Lower leg skin (tissue), 4 donors: ENCODE results near the gene SERPINB4. TPM values are rescaled to one million over a fixed set of nuclear protein-coding genes. Genes with fewer than 3 reads are reported as not detected.
"Not testable (repeated sequence)": the region's sequence is repeated elsewhere in the genome, so short reads cannot be mapped to it uniquely, and the experiment has no call there.

ENCODE experiments used
- DNase-seq, 2 donors: peaks; one replicate each; pipeline ENCODE4 v3.0.0-alpha.2; 2019; ENCODE audit warnings: low spot score in 2 of 2
- H3K4me3 ChIP-seq: fragments of 200-600 bp; sonication (generic); 2 replicates; pipeline ENCODE4 v1.5.1; 2017; ENCODE audit warnings: mild to moderate bottlenecking, low read depth; ENCODE audit not compliant: poor library complexity, severe bottlenecking
- POLR2A ChIP-seq, 2 donors: fragments of 450-650 bp; IDR thresholded peaks; one replicate each; pipeline ENCODE4 v1.6.1; 2016 to 2017; ENCODE audit warnings: antibody characterized with exemption in 2 of 2, mild to moderate bottlenecking in 1 of 2, moderate library complexity in 1 of 2
- WGBS, 2 donors: methylation state at CpG; one replicate each; pipeline ENCODE4 v1.1.5; 2018; 5-methylcytosine and 5-hydroxymethylcytosine counted together
- intact Hi-C: fragments of 100-400 bp; cut with DNase I; formaldehyde crosslinking; loops from one replicate; pipeline ENCODE4 v1.15.0; 2023; ENCODE audit warnings: low total_unique reads
- total RNA-seq, 4 donors: library from RNA; depleted of rRNA; stranded (reverse); fragments of >200 nt; gene quantifications; one replicate each; pipeline ENCODE4 v1.1.0, GENCODE V29; 2016
- TF ChIP-seq, protein P1 (sequence below), 3 donors: fragments of 450-650 bp; IDR thresholded peaks; one replicate each; pipeline ENCODE4 v1.5.1; 2016; ENCODE audit warnings: antibody characterized with exemption in 3 of 3, mild to moderate bottlenecking in 3 of 3, moderate library complexity in 2 of 3

Gene SERPINB4
- total RNA-seq, 4 donors from 2014 or later = 0.54 to 1.3 TPM; not detected in 2

DNA sequence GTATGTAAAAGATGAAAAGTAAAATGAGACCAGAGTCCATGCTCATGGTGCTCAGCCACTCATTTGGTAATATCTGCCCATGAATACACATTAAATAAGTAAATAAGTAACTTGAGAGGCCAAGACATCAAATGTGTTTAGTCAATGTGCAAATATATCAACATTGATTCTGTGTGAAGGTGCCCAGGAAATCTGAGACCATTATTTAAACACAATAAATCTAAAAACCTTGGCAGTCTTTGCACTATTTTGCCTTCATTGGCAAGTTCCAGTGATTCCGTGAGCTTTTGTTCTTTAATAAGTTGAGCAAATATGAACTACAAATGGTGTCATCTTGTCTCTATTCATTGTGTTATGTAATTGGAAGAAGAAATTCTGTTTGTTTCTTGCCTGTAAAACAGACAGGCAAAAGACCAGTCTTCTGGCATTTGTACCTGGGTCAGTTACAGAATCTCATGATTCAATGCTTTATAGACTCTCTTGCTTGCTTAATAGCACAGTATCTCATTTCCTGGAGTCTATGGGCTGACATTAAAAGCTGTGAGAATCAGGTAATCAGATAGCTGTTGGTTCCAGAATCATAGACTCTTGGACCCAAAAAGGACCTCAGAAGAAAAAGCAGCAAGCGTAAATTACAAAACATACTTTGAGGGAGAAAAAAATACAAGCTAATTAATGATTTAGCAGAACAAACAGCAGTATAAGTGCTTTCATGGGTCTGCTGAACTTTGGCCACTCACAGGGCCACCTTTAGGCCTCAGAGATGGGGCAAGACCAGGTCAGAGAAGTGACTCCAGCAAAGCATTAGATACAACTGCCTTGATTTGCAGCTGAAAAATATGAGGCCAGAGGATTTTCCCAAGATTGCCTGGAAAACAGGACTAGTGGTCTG, 37.6 kb upstream of the SERPINB4 start:
- TF ChIP-seq, protein P1, sequence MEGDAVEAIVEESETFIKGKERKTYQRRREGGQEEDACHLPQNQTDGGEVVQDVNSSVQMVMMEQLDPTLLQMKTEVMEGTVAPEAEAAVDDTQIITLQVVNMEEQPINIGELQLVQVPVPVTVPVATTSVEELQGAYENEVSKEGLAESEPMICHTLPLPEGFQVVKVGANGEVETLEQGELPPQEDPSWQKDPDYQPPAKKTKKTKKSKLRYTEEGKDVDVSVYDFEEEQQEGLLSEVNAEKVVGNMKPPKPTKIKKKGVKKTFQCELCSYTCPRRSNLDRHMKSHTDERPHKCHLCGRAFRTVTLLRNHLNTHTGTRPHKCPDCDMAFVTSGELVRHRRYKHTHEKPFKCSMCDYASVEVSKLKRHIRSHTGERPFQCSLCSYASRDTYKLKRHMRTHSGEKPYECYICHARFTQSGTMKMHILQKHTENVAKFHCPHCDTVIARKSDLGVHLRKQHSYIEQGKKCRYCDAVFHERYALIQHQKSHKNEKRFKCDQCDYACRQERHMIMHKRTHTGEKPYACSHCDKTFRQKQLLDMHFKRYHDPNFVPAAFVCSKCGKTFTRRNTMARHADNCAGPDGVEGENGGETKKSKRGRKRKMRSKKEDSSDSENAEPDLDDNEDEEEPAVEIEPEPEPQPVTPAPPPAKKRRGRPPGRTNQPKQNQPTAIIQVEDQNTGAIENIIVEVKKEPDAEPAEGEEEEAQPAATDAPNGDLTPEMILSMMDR (IDR thresholded peaks at IDR 0.05) = no peak
- DNase-seq = no peak
- no peak overlapping the region for H3K4me3 ChIP-seq
- 82 to 95% methylated on average over 2 of the region's 2 CpGs for WGBS, 2 donors
- intact Hi-C loops = no loop called here

DNA sequence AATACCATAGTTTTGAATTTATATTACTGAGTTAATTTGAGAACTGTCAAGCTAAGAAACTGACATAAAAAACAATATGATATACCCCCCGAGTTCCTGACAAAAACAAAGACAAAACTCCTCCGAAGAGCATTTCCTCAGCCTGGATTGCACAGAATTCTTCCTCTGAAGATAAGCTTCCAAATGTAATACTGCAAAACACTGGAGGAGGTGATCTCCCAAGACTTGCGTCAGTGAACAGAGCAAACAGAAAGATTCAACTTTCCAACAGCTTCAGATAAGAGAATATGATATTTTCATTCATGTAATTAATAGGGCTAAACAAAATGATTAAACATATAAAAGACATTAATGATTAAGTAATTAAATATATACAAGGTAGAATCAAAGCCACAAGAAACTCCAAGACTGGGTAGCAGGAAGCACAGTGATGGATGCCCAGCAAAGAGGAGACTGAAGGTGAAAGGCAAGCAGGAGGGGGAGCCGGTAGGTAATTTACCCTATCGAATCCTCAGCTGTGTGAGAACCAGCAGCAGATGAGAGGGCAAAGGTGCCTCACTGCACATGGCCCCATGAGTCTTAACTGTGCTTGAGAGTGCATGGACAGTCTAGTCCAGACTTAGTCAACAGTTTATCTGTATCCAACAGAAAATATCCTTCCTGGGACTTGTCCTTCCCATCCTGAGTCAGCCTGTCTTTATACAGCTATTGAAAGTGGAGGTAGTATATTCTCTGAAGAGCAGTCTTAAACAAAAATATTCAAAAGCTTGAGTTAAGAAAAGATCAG, 36.0 kb upstream of the SERPINB4 start:
- no peak for TF ChIP-seq POLR2A (IDR thresholded peaks at IDR 0.05)
- TF ChIP-seq, protein P1 (IDR thresholded peaks at IDR 0.05) = no peak
- intact Hi-C loops = no loop called here
- WGBS, 2 donors = 81 to 85% methylated on average over 5 of the region's 5 CpGs
- DNase-seq = no peak
- H3K4me3 ChIP-seq = no peak overlapping the region

DNA sequence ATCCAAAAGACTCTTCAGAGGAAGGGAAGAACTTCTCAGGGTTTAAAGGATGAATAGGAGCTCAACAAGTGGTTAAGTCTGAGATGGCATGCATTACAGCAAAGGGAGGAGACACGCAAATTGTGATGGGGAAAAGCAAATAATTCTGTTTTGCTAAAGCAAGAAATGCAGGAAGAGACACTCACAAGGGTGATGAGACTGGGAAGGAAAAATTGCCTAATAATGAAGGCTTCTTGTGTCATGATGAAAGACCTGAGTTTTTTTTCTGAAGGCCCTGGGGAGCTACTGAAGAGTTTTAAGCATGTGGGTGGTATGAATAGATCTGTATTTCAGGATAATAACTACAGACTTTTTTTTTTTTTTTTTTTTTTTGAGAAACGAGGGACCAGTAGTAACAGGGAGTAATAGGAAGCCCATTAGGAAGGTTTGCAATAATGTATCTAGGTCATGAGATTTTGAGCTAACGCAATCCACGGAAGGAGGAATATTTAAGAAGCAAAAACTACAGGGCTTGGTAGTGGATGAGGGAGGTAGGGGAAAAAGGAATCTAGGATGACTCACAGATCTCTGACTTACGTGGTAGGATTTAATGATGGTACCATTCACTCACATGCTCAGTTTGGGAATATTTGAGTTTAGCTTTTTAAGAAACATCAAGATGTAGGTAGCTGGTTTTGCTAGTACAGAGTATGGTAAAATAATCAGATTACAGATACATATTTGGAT, 33.6 kb upstream of the SERPINB4 start:
- H3K4me3 ChIP-seq = no peak overlapping the region
- DNase-seq = no peak
- TF ChIP-seq, protein P1 (IDR thresholded peaks at IDR 0.05) = no peak
- no peak for TF ChIP-seq POLR2A (IDR thresholded peaks at IDR 0.05)
- intact Hi-C loops = no loop called here
- 42 to 49% methylated on average over 5 of the region's 5 CpGs for WGBS, 2 donors

DNA sequence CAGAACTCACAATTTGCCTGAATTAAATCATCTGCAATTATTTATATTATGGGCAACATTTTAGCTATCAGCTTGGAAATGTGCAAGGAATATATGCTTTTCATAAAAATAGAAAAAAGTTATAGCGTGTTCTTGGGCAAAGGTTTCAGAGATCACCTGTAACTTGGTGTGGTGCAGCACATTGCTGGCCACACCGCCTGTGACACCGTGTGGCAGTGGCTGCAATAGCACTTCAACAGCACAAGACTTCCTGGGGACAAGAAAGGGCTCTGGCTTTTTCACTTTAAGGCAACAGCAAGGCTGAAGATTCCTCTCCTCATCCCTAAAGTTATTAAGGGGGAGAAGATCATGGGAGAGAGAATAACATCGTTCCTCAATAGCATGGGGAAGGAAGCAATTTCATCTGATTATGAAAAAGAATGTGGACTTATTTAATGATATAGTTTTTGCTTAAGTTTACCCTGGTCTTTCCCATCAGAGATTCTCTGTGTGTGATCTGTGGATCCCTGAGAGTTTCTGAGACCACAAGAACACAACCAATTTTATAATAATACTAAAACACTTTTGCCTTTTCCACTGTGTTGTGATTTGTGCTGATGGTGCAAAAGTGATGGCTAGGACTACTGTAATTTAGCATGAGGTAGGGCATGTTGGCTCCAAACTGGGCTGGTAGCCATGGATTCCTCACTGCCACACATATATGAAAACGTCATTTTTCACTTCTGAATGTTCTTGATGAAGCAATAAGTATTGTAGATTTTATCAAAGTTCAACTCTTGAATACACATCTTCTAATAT, 32.7 kb upstream of the SERPINB4 start:
- TF ChIP-seq POLR2A (IDR thresholded peaks at IDR 0.05) = no peak
- TF ChIP-seq, protein P1 (IDR thresholded peaks at IDR 0.05) = no peak
- intact Hi-C loops = no loop called here
- WGBS, 2 donors = 37% methylated on average over 5 of the region's 5 CpGs
- DNase-seq = no peak
- H3K4me3 ChIP-seq = no peak overlapping the region

DNA sequence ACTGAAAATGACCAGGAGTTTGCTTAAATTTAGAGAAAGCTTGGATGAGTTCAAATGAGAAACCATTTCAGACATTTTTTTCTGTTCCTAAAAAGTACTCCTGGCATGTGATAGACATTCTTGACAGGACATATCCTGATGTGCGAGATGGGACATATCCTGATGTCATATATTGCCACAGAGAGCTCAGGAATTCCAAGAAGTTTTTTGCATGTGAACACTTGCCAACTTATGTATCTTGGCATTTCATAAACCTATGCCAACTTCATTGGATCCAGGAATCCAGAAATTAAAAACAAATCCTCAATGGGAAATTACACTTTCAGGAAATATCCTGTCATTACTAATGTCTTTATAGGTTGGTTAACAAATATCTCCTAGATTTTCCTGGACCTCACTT, 20.5 kb upstream of the SERPINB4 start:
- no peak overlapping the region for H3K4me3 ChIP-seq
- WGBS, 2 donors = 25 to 29% methylated on average over 1 of the region's 1 CpG
- no peak for DNase-seq
- no peak for TF ChIP-seq POLR2A (IDR thresholded peaks at IDR 0.05)
- TF ChIP-seq, protein P1 (IDR thresholded peaks at IDR 0.05) = no peak
- intact Hi-C loops = no loop called here

DNA sequence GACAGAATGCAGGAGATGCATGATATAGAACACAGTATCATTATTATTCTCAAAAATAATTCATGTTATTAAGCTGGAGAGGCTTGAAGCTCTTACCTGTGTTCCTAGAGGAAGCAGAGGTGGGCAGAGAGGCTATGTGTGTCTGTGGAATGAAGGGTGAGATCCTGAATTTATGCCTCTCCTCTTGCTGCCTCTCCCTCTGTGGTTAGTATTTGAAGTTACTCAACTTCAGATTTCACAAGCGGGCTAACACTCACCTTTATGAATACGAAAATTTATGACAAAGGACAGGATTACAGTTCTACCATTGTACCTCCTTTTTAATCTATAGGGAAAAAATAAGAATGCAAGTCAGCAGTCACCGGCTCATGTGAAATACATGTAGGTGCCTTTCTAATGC, 17.7 kb upstream of the SERPINB4 start, which contains the start of gene SERPINB3:
Gene SERPINB3 (minus strand): TSS at position 144 of the 400 bp plus-strand sequence. CDS start 677 bp downstream, outside the sequence.
- WGBS, 2 donors = 66 to 68% methylated on average over 2 to 3 of the region's 3 CpGs

DNA sequence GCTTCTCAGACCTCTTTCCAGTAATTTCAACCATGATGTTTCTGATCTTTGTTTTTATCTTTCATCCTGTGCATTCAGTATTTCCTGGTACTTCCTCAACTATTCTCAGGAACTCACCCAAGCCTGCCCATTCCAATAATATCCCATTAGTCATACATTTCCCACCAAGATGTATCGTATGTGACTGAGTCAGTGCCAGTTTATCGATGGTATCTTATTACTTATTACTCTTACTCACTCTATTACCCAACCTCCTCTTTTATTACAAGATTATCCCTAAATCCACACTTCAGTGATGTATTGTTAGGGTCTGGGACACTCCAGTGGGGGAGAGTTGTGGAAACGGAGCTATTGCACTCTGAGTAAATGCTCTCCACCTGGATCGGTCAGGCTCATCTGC, 14.9 kb upstream of the SERPINB4 start:
- DNase-seq = not testable (repeated sequence)

More for the DNA sequence above, 17.7 kb upstream of the SERPINB4 start, which contains the start of gene SERPINB3:
- DNase-seq, H3K4me3 ChIP-seq, intact Hi-C loops: not testable (repeated sequence)

DNA sequence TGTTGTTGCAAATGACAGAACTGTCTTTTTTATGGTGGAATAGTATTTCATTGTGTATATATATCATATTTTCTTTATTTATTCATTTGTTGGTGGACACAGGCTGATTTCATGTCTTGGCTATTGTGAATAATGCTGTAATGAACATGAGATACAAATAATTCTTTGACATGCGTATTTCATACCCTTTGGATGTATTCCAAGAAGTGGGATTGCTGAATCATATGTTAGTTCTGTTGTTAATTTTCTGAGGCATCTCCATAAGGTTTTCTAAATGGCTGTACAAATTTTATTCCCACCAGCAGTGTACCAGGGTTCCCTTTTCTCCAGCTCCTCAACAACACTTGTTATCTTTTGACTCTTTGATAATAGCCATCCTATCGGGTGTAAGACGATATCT, 6.2 kb upstream of the SERPINB4 start:
- WGBS, 2 donors = 56 to 60% methylated on average over 3 of the region's 3 CpGs
- H3K4me3 ChIP-seq, intact Hi-C loops, DNase-seq: not testable (repeated sequence)

More for the DNA sequence above, 14.9 kb upstream of the SERPINB4 start:
- H3K4me3 ChIP-seq, intact Hi-C loops: not testable (repeated sequence)
- 72 to 73% methylated on average over 4 of the region's 4 CpGs for WGBS, 2 donors
